K562 (cell line): ENCODE data around the gene TP53I3. TPM values are rescaled to one million over a fixed set of nuclear protein-coding genes. Genes with fewer than 3 reads are reported as not detected.
"Not testable (repeated sequence)": the region's sequence is repeated elsewhere in the genome, so short reads cannot be mapped to it uniquely, and the experiment has no call there.

ENCODE experiments used
- ATAC-seq: fragments of 200-7000 bp; cut with Tn5 transposase; 3 replicates; pipeline ENCODE4 v1.9.1; 2020; ENCODE audit warnings: moderate library complexity
- BruUV-seq: library from RNA; stranded (reverse); fragments of 400-500 nt; replicated peaks from 2 replicates; lab custom pipeline; 2021; lab: Mats Ljungman, UMichigan
- CTCF ChIA-PET: fragments of 300-600 bp; formaldehyde crosslinking; extraction: SDS; loops from one replicate; lab custom pipeline; 2021; ENCODE audit warnings: low intra/inter-chr PET ratio; lab: Yijun Ruan, JAX
- POLR2A ChIA-PET: fragments of 300-600, 350-650 bp; sonication (Branson Sonifier 250); formaldehyde crosslinking; extraction: SDS; loops from one replicate; lab custom pipeline; 2021; ENCODE audit warnings: antibody characterized with exemption, inconsistent platforms; lab: Yijun Ruan, JAX
- DNase-seq, 4 experiments: peaks; one replicate each; pipeline versions ENCODE4 v3.0.0 to v3.0.0-alpha.2; 2011 to 2018; ENCODE audit warnings: low spot score in 3 of 4, mixed read lengths in 3 of 4; ENCODE audit errors: extremely low read depth in 1 of 4
- FAIRE-seq: peaks from 2 replicates; lab custom pipeline; 2011; peaks lifted over from hg19 to GRCh38; lab: Jason Lieb, UNC
- H2AFZ ChIP-seq: 2 replicates; pipeline ENCODE4 v1.6.0; 2011; ENCODE audit warnings: low read depth, low read length, control low read depth, inconsistent platforms
- H3K27ac ChIP-seq: fragments of 200-600 bp; 3 replicates; pipeline ENCODE4 v1.8.0; 2011; ENCODE audit warnings: low read depth, mild to moderate bottlenecking, control low read depth, inconsistent platforms, low read length, moderate library complexity, mixed read lengths; ENCODE audit errors: extremely low read depth
- H3K27me3 ChIP-seq, 2 experiments: fragments of 300-600 bp in 1 of 2; 2 replicates in 1 of 2; 3 replicates in 1 of 2; pipeline versions ENCODE4 v1.6.0 to v1.8.0; 2011; ENCODE audit warnings: inconsistent platforms in 2 of 2, low read length in 2 of 2, mild to moderate bottlenecking in 1 of 2, mixed read lengths in 1 of 2, moderate library complexity in 1 of 2; ENCODE audit not compliant: control insufficient read depth in 2 of 2, insufficient read depth in 2 of 2
- H3K36me3 ChIP-seq: fragments of 300-600 bp; 3 replicates; pipeline ENCODE4 v1.8.0; 2011; ENCODE audit warnings: mild to moderate bottlenecking, low read length, inconsistent platforms; ENCODE audit not compliant: control insufficient read depth, insufficient read depth
- H3K4me1 ChIP-seq, 2 experiments: fragments of 200-600 bp in 1 of 2; replicated peaks in 1 of 2; 2 replicates in 1 of 2; 3 replicates in 1 of 2; pipeline versions ENCODE4 v1.5.1 to v1.8.0; 2011; ENCODE audit warnings: inconsistent platforms in 2 of 2, low read length in 2 of 2, mild to moderate bottlenecking in 1 of 2, mixed read lengths in 1 of 2, moderate library complexity in 1 of 2; ENCODE audit not compliant: control insufficient read depth in 2 of 2, insufficient read depth in 2 of 2
- H3K4me2 ChIP-seq: 2 replicates; pipeline ENCODE4 v1.6.1; 2011; ENCODE audit warnings: low read length, control low read depth, inconsistent platforms, mixed read lengths; ENCODE audit not compliant: insufficient read depth
- H3K4me3 ChIP-seq: fragments of 200-600 bp; sonication (generic), shearing (Covaris generic); 2 replicates; pipeline ENCODE4 v1.5.1; 2016; ENCODE audit warnings: control low read depth, inconsistent platforms
- H3K79me2 ChIP-seq: fragments of 200-600 bp; 3 replicates; pipeline ENCODE4 v1.8.0; 2011; ENCODE audit warnings: low read length, inconsistent platforms; ENCODE audit not compliant: control insufficient read depth, insufficient read depth
- H3K9ac ChIP-seq, 2 experiments: 2 replicates each; pipeline versions ENCODE4 v1.6.0 to v1.6.1; 2011; ENCODE audit warnings: low read depth in 2 of 2, low read length in 2 of 2, control low read depth in 1 of 2, inconsistent platforms in 1 of 2, mild to moderate bottlenecking in 1 of 2, mixed read lengths in 1 of 2; ENCODE audit not compliant: insufficient read depth in 1 of 2
- H3K9me1 ChIP-seq: one replicate; pipeline ENCODE4 v1.6.0; 2011; ENCODE audit warnings: inconsistent platforms, mild to moderate bottlenecking, low read length, moderate library complexity; ENCODE audit not compliant: control insufficient read depth, insufficient read depth
- H3K9me3 ChIP-seq: replicated peaks from 2 replicates; pipeline ENCODE4 v1.5.1; 2011; ENCODE audit warnings: low read depth, low read length, inconsistent platforms; ENCODE audit not compliant: control insufficient read depth, insufficient read depth
- H4K20me1 ChIP-seq: replicated peaks from 2 replicates; pipeline ENCODE4 v1.6.1; 2011; ENCODE audit warnings: low read length, inconsistent platforms, mixed read lengths; ENCODE audit not compliant: control insufficient read depth, insufficient read depth
- BCOR ChIP-seq: fragments of 450-650 bp; IDR thresholded peaks from 2 replicates; pipeline ENCODE4 v1.6.1; 2016
- ZNF146 ChIP-seq: IDR thresholded peaks from one replicate; pipeline ENCODE4 v1.6.1; 2018; ENCODE audit warnings: missing compliant biosample characterization; ENCODE audit not compliant: unreplicated experiment
- WGBS: fragments of 100-300 bp; shearing (Covaris generic); methylation state at CpG from one replicate; pipeline ENCODE4 v1.1.6; 2016; ENCODE audit warnings: low coverage, mixed read lengths; ENCODE audit not compliant: insufficient coverage; ENCODE audit errors: missing lambda C conversion rate; 5-methylcytosine and 5-hydroxymethylcytosine counted together
- in situ Hi-C: fragments of 300-500 bp; cut with MboI; formaldehyde crosslinking; loops from 4 replicates; pipeline ENCODE4 v1.15.0; 2018; ENCODE audit warnings: inconsistent platforms, mixed read lengths
- intact Hi-C: fragments of 100-400 bp; cut with micrococcal nuclease; formaldehyde crosslinking; loops from 2 replicates; pipeline ENCODE4 v1.14.2; 2022
- polyA plus RNA-seq, 8 experiments: library from polyadenylated mRNA; depleted of rRNA in 4 of 8; stranded (reverse) in 5 of 8; unstranded in 3 of 8; fragments of >200 nt; fragmentation: Nextera tagmentation in 2 of 8; fragmentation: Illumina TruSeq in 1 of 8; extraction: Ambion mirVana in 2 of 8; extraction: Trizol in 1 of 8; gene quantifications; 2 replicates each; pipeline versions ENCODE4 v1.2.1 to v1.2.3, GENCODE V29; 2011 to 2014; ENCODE audit warnings: inconsistent platforms in 1 of 8, missing spikeins in 1 of 8
- total RNA-seq, 7 experiments: library from RNA; depleted of rRNA in 6 of 7; stranded (reverse); fragments of >200 nt in 6 of 7; fragmentation: Illumina TruSeq in 2 of 7; extraction: Trizol in 2 of 7; gene quantifications; 2 replicates each; pipeline versions ENCODE4 v1.2.1 to v1.2.3, GENCODE V29; 2011 to 2021; ENCODE audit warnings: low replicate concordance in 1 of 7

TP53I3 gene
- total and polyA plus RNA-seq, 9 of the 15 experiments (the other 6 are each of a cell fraction or from before 2014, with no cell fraction given): 0.65 to 9.5 (median 5.6) TPM

DNA sequence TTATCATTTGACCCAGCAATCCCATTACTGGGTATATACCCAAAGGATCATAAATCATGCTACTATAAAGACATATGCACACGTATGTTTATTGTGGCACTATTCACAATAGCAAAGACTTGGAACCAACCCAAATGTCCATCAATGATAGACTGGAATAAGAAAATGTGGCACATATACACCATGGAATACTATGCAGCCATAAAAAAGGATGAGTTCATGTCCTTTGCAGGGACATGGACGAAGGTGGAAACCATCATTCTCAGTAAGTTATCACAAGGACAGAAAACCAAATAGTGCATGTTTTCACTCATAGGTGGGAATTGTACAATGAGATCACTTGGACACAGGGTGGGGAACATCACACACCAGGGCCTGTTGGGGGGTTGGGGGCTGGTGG, 16.1 kb upstream of the TP53I3 start:
- H3K9me1 ChIP-seq, H3K27ac ChIP-seq, H3K9me3 ChIP-seq, BruUV-seq, ATAC-seq, H3K4me3 ChIP-seq, H3K36me3 ChIP-seq, DNase-seq, FAIRE-seq, H2AFZ ChIP-seq, H3K4me1 ChIP-seq, H4K20me1 ChIP-seq, CTCF ChIA-PET, POLR2A ChIA-PET, H3K27me3 ChIP-seq, intact Hi-C loops, H3K9ac ChIP-seq, H3K4me2 ChIP-seq, H3K79me2 ChIP-seq, in situ Hi-C loops: not testable (repeated sequence)
- TF ChIP-seq BCOR (0 out of 2 replicates have a peak, but pooled peaks have one; percentile 19), ZNF146 (CRISPR knock-in tag) (peak; percentile 81)
- 8% methylated on average over 2 of the region's 2 CpGs for WGBS

DNA sequence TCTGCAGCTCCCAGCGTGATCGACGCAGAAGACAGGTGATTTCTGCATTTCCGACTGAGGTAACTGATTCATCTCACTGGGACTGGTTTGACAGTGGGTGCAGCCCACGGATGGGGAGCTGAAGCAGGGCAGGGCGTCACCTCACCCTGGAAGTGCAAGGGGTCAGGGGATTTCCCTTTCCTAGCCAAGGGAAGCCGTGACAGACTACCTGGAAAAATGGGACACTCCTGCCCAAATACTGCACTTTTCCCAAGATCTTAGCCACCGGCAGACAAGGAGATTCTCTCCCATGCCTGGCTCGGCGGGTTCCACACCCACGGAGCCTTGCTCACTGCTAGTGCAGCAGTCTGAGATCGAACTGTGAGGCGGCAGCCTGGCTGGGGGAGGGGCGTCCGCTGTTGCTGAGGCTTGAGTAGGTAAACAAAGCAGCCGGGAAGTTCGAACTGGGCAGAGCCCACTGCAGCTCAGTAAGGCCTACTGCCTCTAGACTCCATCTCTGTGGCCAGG, 10.6 kb upstream of the TP53I3 start:
- FAIRE-seq, H3K4me1 ChIP-seq, BruUV-seq, POLR2A ChIA-PET, intact Hi-C loops, H2AFZ ChIP-seq, H3K9me3 ChIP-seq, H3K9me1 ChIP-seq, H3K79me2 ChIP-seq, DNase-seq, H3K27ac ChIP-seq, H3K9ac ChIP-seq, H3K36me3 ChIP-seq, H3K27me3 ChIP-seq, in situ Hi-C loops, ATAC-seq, H3K4me2 ChIP-seq, H3K4me3 ChIP-seq, H4K20me1 ChIP-seq: not testable (repeated sequence)
- CTCF ChIA-PET: interaction anchor here (0.7 kb wide), 1 partner anchor 12 kb away, joined by 3 read pairs; no protein-coding TSS in a partner anchor
- 42% methylated on average over 17 of the region's 17 CpGs for WGBS
